Left forelimb (tissue), 1 donor: ENCODE measurements around the gene ANKS1B.
"Not testable (repeated sequence)": the region's sequence is repeated elsewhere in the genome, so short reads cannot be mapped to it uniquely, and the experiment has no call there.

Source experiments
- DNase-seq: peaks from one replicate; pipeline ENCODE4 v3.0.0-alpha.2; 2018; ENCODE audit warnings: low spot score

Gene ANKS1B

GRCh38 chr12:98763656-98764055 lies 1221.1 kb downstream of the ANKS1B start:
- no peak for DNase-seq

GRCh38 chr12:98758331-98758730 lies 1226.4 kb downstream of the ANKS1B start:
- DNase-seq = no peak

GRCh38 chr12:98757455-98757854 lies 1227.3 kb downstream of the ANKS1B start:
- DNase-seq = no peak

- DNase-seq = not testable (repeated sequence)
Observed at GRCh38 chr12:98755855-98756254, 1228.9 kb downstream of the ANKS1B start.

- no peak for DNase-seq
Observed at GRCh38 chr12:98754095-98754494, 1230.6 kb downstream of the ANKS1B start.

GRCh38 chr12:98752726-98753125 lies 1232.0 kb downstream of the ANKS1B start:
- no peak for DNase-seq

GRCh38 chr12:98751580-98752115 lies 1233.1 kb downstream of the ANKS1B start:
- no peak for DNase-seq

- no peak for DNase-seq
Observed at GRCh38 chr12:98750511-98750910, 1234.2 kb downstream of the ANKS1B start.

GRCh38 chr12:98748463-98748862 lies 1236.3 kb downstream of the ANKS1B start:
- no peak for DNase-seq

GRCh38 chr12:98745578-98746391 lies 1239.0 kb downstream of the ANKS1B start:
- no peak for DNase-seq

- no peak for DNase-seq
Observed at GRCh38 chr12:98744680-98745079, 1240.1 kb downstream of the ANKS1B start.

- DNase-seq = no peak
Observed at GRCh38 chr12:98743362-98743953, 1241.3 kb downstream of the ANKS1B start.

GRCh38 chr12:98741556-98742265 lies 1243.0 kb downstream of the ANKS1B start:
- no peak for DNase-seq

- DNase-seq = no peak
Observed at GRCh38 chr12:98741196-98741555, 1243.6 kb downstream of the ANKS1B start.

GRCh38 chr12:98740751-98741150 lies 1244.0 kb downstream of the ANKS1B start:
- no peak for DNase-seq

GRCh38 chr12:98738539-98738938 lies 1246.2 kb downstream of the ANKS1B start:
- no peak for DNase-seq

- no peak for DNase-seq
Observed at GRCh38 chr12:98738002-98738401, 1246.7 kb downstream of the ANKS1B start.

GRCh38 chr12:98737322-98737712 lies 1247.4 kb downstream of the ANKS1B start:
- DNase-seq = no peak

- DNase-seq = no peak
Observed at GRCh38 chr12:98736352-98737321, 1248.1 kb downstream of the ANKS1B start.

- no peak for DNase-seq
Observed at GRCh38 chr12:98735821-98736220, 1248.9 kb downstream of the ANKS1B start.

GRCh38 chr12:98733667-98734350 lies 1250.9 kb downstream of the ANKS1B start:
- no peak for DNase-seq
